K562 (cell line): ENCODE measurements around the gene BDH1. TPM values are rescaled to one million over a fixed set of nuclear protein-coding genes. Genes with fewer than 3 reads are reported as not detected.

Experiments used
- ATAC-seq: fragments of 200-7000 bp; cut with Tn5 transposase; 3 replicates; pipeline ENCODE4 v1.9.1; 2020; ENCODE audit warnings: moderate library complexity
- BruUV-seq: library from RNA; stranded (reverse); fragments of 400-500 nt; replicated peaks from 2 replicates; lab custom pipeline; 2021; lab: Mats Ljungman, UMichigan
- CTCF ChIA-PET: fragments of 300-600 bp; formaldehyde crosslinking; extraction: SDS; loops from one replicate; lab custom pipeline; 2021; ENCODE audit warnings: low intra/inter-chr PET ratio; lab: Yijun Ruan, JAX
- POLR2A ChIA-PET: fragments of 300-600, 350-650 bp; sonication (Branson Sonifier 250); formaldehyde crosslinking; extraction: SDS; loops from one replicate; lab custom pipeline; 2021; ENCODE audit warnings: antibody characterized with exemption, inconsistent platforms; lab: Yijun Ruan, JAX
- DNase-seq, 4 experiments: peaks; one replicate each; pipeline versions ENCODE4 v3.0.0 to v3.0.0-alpha.2; 2011 to 2018; ENCODE audit warnings: low spot score in 3 of 4, mixed read lengths in 3 of 4; ENCODE audit errors: extremely low read depth in 1 of 4
- FAIRE-seq: peaks from 2 replicates; lab custom pipeline; 2011; peaks lifted over from hg19 to GRCh38; lab: Jason Lieb, UNC
- H2AFZ ChIP-seq: 2 replicates; pipeline ENCODE4 v1.6.0; 2011; ENCODE audit warnings: low read depth, low read length, control low read depth, inconsistent platforms
- H3K27ac ChIP-seq: fragments of 200-600 bp; 3 replicates; pipeline ENCODE4 v1.8.0; 2011; ENCODE audit warnings: low read depth, mild to moderate bottlenecking, control low read depth, inconsistent platforms, low read length, moderate library complexity, mixed read lengths; ENCODE audit errors: extremely low read depth
- H3K27me3 ChIP-seq, 2 experiments: fragments of 300-600 bp in 1 of 2; 2 replicates in 1 of 2; 3 replicates in 1 of 2; pipeline versions ENCODE4 v1.6.0 to v1.8.0; 2011; ENCODE audit warnings: inconsistent platforms in 2 of 2, low read length in 2 of 2, mild to moderate bottlenecking in 1 of 2, mixed read lengths in 1 of 2, moderate library complexity in 1 of 2; ENCODE audit not compliant: control insufficient read depth in 2 of 2, insufficient read depth in 2 of 2
- H3K36me3 ChIP-seq: fragments of 300-600 bp; 3 replicates; pipeline ENCODE4 v1.8.0; 2011; ENCODE audit warnings: mild to moderate bottlenecking, low read length, inconsistent platforms; ENCODE audit not compliant: control insufficient read depth, insufficient read depth
- H3K4me1 ChIP-seq, 2 experiments: fragments of 200-600 bp in 1 of 2; replicated peaks in 1 of 2; 2 replicates in 1 of 2; 3 replicates in 1 of 2; pipeline versions ENCODE4 v1.5.1 to v1.8.0; 2011; ENCODE audit warnings: inconsistent platforms in 2 of 2, low read length in 2 of 2, mild to moderate bottlenecking in 1 of 2, mixed read lengths in 1 of 2, moderate library complexity in 1 of 2; ENCODE audit not compliant: control insufficient read depth in 2 of 2, insufficient read depth in 2 of 2
- H3K4me2 ChIP-seq: 2 replicates; pipeline ENCODE4 v1.6.1; 2011; ENCODE audit warnings: low read length, control low read depth, inconsistent platforms, mixed read lengths; ENCODE audit not compliant: insufficient read depth
- H3K4me3 ChIP-seq: fragments of 200-600 bp; sonication (generic), shearing (Covaris generic); 2 replicates; pipeline ENCODE4 v1.5.1; 2016; ENCODE audit warnings: control low read depth, inconsistent platforms
- H3K79me2 ChIP-seq: fragments of 200-600 bp; 3 replicates; pipeline ENCODE4 v1.8.0; 2011; ENCODE audit warnings: low read length, inconsistent platforms; ENCODE audit not compliant: control insufficient read depth, insufficient read depth
- H3K9ac ChIP-seq, 2 experiments: 2 replicates each; pipeline versions ENCODE4 v1.6.0 to v1.6.1; 2011; ENCODE audit warnings: low read depth in 2 of 2, low read length in 2 of 2, control low read depth in 1 of 2, inconsistent platforms in 1 of 2, mild to moderate bottlenecking in 1 of 2, mixed read lengths in 1 of 2; ENCODE audit not compliant: insufficient read depth in 1 of 2
- H3K9me1 ChIP-seq: one replicate; pipeline ENCODE4 v1.6.0; 2011; ENCODE audit warnings: inconsistent platforms, mild to moderate bottlenecking, low read length, moderate library complexity; ENCODE audit not compliant: control insufficient read depth, insufficient read depth
- H3K9me3 ChIP-seq: replicated peaks from 2 replicates; pipeline ENCODE4 v1.5.1; 2011; ENCODE audit warnings: low read depth, low read length, inconsistent platforms; ENCODE audit not compliant: control insufficient read depth, insufficient read depth
- H4K20me1 ChIP-seq: replicated peaks from 2 replicates; pipeline ENCODE4 v1.6.1; 2011; ENCODE audit warnings: low read length, inconsistent platforms, mixed read lengths; ENCODE audit not compliant: control insufficient read depth, insufficient read depth
- NUFIP1 ChIP-seq: fragments of 450-650 bp; IDR thresholded peaks from 2 replicates; pipeline ENCODE4 v1.6.1; 2018; ENCODE audit not compliant: partially characterized antibody
- SMARCE1 ChIP-seq: fragments of 450-650 bp; IDR thresholded peaks from 2 replicates; pipeline ENCODE4 v1.7.1; 2016; ENCODE audit warnings: mild to moderate bottlenecking
- SMC3 ChIP-seq: conservative IDR thresholded peaks from 2 replicates; pipeline ENCODE4 v1.6.1; 2011; ENCODE audit warnings: low read depth, low read length, improper control_type of control experiment; ENCODE audit not compliant: insufficient read depth
- SRF ChIP-seq, 2 experiments: fragments of 250-450, 450-650 bp in 1 of 2; sonication (Bioruptor Pico) in 1 of 2; sonication (generic) in 1 of 2; formaldehyde crosslinking; IDR thresholded peaks; 2 replicates each; pipeline versions ENCODE4 v1.5.0 to v1.5.1; 2020 to 2022; ENCODE audit warnings: mild to moderate bottlenecking in 1 of 2, missing genetic modification reagents in 1 of 2
- SRSF9 ChIP-seq: fragments of 200-400 bp; formaldehyde crosslinking; IDR thresholded peaks from 2 replicates; pipeline ENCODE4 v1.6.1; 2017; ENCODE audit warnings: low read depth, low read length, borderline replicate concordance
- ZNF24 ChIP-seq: fragments of 450-650 bp; IDR thresholded peaks from 2 replicates; pipeline ENCODE4 v1.6.1; 2016
- ZNF561 ChIP-seq: fragments of 450-650 bp; formaldehyde crosslinking; conservative IDR thresholded peaks from 2 replicates; pipeline ENCODE4 v1.4.0; 2020; ENCODE audit warnings: mild to moderate bottlenecking, moderate library complexity
- WGBS: fragments of 100-300 bp; shearing (Covaris generic); methylation state at CpG from one replicate; pipeline ENCODE4 v1.1.6; 2016; ENCODE audit warnings: low coverage, mixed read lengths; ENCODE audit not compliant: insufficient coverage; ENCODE audit errors: missing lambda C conversion rate; 5-methylcytosine and 5-hydroxymethylcytosine counted together
- in situ Hi-C: fragments of 300-500 bp; cut with MboI; formaldehyde crosslinking; loops from 4 replicates; pipeline ENCODE4 v1.15.0; 2018; ENCODE audit warnings: inconsistent platforms, mixed read lengths
- intact Hi-C: fragments of 100-400 bp; cut with micrococcal nuclease; formaldehyde crosslinking; loops from 2 replicates; pipeline ENCODE4 v1.14.2; 2022
- polyA plus RNA-seq, 8 experiments: library from polyadenylated mRNA; depleted of rRNA in 4 of 8; stranded (reverse) in 5 of 8; unstranded in 3 of 8; fragments of >200 nt; fragmentation: Nextera tagmentation in 2 of 8; fragmentation: Illumina TruSeq in 1 of 8; extraction: Ambion mirVana in 2 of 8; extraction: Trizol in 1 of 8; gene quantifications; 2 replicates each; pipeline versions ENCODE4 v1.2.1 to v1.2.3, GENCODE V29; 2011 to 2014; ENCODE audit warnings: inconsistent platforms in 1 of 8, missing spikeins in 1 of 8
- total RNA-seq, 7 experiments: library from RNA; depleted of rRNA in 6 of 7; stranded (reverse); fragments of >200 nt in 6 of 7; fragmentation: Illumina TruSeq in 2 of 7; extraction: Trizol in 2 of 7; gene quantifications; 2 replicates each; pipeline versions ENCODE4 v1.2.1 to v1.2.3, GENCODE V29; 2011 to 2021; ENCODE audit warnings: low replicate concordance in 1 of 7
- TF ChIP-seq, protein P1 (sequence below), 3 experiments: IDR thresholded peaks in 2 of 3; conservative IDR thresholded peaks in 1 of 3; 2 replicates each; pipeline ENCODE4 v1.5.1; 2011 to 2012; ENCODE audit warnings: low read length in 3 of 3, mild to moderate bottlenecking in 3 of 3, control low read depth in 2 of 3, improper control_type of control experiment in 1 of 3, inconsistent platforms in 1 of 3, low read depth in 1 of 3, mixed read lengths in 1 of 3, moderate library complexity in 1 of 3; ENCODE audit not compliant: insufficient read depth in 2 of 3
- TF ChIP-seq, protein P2 (sequence below), 2 experiments: IDR thresholded peaks; 2 replicates each; pipeline ENCODE4 v1.6.1; 2011; ENCODE audit warnings: borderline replicate concordance in 1 of 2, control low read depth in 1 of 2, low read depth in 1 of 2, low read length in 1 of 2, mild to moderate bottlenecking in 1 of 2, mixed read lengths in 1 of 2, moderate library complexity in 1 of 2; ENCODE audit not compliant: insufficient read depth in 1 of 2, insufficient read length in 1 of 2, poor library complexity in 1 of 2, severe bottlenecking in 1 of 2; ENCODE audit errors: extremely low read depth in 1 of 2
- TF ChIP-seq, protein P3 (sequence below): sonication (generic); formaldehyde crosslinking; IDR thresholded peaks from 2 replicates; pipeline ENCODE4 v1.5.0; 2020; ENCODE audit warnings: missing genetic modification reagents
- TF ChIP-seq, protein P4 (sequence below): sonication (generic); formaldehyde crosslinking; IDR thresholded peaks from 2 replicates; pipeline ENCODE4 v1.8.1; 2023; ENCODE audit warnings: mild to moderate bottlenecking, missing genetic modification reagents

The BDH1 gene
- total and polyA plus RNA-seq, 9 of the 15 experiments (the other 6 are each of a cell fraction or from before 2014, with no cell fraction given), result 0.07 to 0.89 (median 0.12) TPM; not detected in 3

DNA sequence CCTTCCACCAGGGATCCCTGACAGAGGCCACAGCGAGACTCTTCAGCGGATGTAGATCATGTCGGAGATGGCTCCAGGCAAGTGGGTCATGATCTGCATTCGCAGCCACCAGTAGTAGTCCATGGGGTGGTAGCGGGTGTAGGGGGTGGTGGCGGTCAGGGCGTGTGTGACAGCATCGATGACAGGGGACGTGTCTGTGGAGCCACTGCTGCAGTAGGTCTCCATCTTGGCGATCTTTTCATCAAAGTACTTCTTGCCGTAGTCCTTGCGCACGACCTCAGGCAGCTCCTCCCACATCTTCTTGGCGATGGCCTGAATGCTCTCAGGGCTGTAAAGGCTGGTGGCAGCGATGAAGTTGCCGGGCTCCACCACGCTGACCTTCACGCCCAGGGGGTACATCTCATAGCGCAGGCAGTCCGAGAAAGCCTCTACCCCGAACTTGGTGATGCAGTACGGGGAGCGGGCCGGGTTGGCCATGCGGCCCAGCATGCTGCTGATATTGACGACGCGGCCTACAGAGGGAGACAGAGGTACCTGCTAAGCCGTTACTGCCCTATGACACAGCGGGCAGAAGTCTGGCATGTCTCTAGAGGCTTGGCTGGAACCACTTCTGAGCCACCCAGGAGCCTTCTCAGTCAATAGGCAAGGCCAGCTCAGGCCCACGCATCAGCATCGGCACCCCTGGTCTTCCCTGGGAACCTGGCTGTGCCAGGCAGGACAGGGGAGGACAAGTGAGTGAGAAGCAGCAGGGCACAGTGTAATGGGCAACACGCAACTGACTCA is 43.7 kb downstream of the BDH1 start (continued):
- TF ChIP-seq, protein P1, sequence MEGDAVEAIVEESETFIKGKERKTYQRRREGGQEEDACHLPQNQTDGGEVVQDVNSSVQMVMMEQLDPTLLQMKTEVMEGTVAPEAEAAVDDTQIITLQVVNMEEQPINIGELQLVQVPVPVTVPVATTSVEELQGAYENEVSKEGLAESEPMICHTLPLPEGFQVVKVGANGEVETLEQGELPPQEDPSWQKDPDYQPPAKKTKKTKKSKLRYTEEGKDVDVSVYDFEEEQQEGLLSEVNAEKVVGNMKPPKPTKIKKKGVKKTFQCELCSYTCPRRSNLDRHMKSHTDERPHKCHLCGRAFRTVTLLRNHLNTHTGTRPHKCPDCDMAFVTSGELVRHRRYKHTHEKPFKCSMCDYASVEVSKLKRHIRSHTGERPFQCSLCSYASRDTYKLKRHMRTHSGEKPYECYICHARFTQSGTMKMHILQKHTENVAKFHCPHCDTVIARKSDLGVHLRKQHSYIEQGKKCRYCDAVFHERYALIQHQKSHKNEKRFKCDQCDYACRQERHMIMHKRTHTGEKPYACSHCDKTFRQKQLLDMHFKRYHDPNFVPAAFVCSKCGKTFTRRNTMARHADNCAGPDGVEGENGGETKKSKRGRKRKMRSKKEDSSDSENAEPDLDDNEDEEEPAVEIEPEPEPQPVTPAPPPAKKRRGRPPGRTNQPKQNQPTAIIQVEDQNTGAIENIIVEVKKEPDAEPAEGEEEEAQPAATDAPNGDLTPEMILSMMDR (IDR thresholded peaks at IDR 0.05 in 2 of 3, conservative IDR thresholded peaks at IDR 0.05 in 1 of 3; ENCODE audit: insufficient read depth in 2 of 3, low read depth in 1 of 3, low read length in 3 of 3), result peak in 2 of 3 experiments; percentile 8 to 38; a peak in 4 of 6 replicates
- TF ChIP-seq, protein P2, sequence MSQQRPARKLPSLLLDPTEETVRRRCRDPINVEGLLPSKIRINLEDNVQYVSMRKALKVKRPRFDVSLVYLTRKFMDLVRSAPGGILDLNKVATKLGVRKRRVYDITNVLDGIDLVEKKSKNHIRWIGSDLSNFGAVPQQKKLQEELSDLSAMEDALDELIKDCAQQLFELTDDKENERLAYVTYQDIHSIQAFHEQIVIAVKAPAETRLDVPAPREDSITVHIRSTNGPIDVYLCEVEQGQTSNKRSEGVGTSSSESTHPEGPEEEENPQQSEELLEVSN (IDR thresholded peaks at IDR 0.05; ENCODE audit: borderline replicate concordance in 1 of 2, extremely low read depth in 1 of 2, insufficient read depth in 1 of 2, insufficient read length in 1 of 2, low read depth in 1 of 2, low read length in 1 of 2, poor library complexity in 1 of 2, severe bottlenecking in 1 of 2), result peak in 1 of 2 experiments; percentile 50

DNA sequence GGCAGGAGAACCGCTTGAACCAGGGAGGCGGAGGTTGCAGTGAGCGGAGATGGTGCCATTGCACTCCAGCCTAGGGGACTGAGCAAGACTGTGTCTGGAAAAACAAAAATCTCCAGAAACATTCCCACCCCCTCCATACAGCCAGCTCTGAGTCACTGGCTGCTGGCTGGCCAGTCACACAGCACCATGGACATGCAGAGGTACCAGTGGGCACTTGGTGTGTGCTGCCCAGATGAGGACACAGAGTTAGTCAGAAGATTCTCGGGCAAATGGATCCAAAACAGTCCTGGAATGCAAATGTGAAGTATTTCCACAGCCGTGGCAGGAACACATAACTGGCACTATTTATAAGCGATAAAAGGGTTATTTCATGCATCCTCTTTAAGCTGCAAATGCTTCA is 44.6 kb downstream of the BDH1 start:
- H2AFZ ChIP-seq, result no peak overlapping the region
- ChIA-PET CTCF (interaction anchor here (0.6 to 2.1 kb wide), 4 partner anchors 217 to 508 kb away, joined by 3 to 10 read pairs (median 8); no protein-coding TSS in a partner anchor), POLR2A (interaction anchor here (0.6 kb wide), 1 partner anchor 11 kb away, joined by 3 read pairs; no protein-coding TSS in a partner anchor)
- no peak overlapping the region for H3K4me2 ChIP-seq
- no peaks in the 10 kb centered on the region for H4K20me1 ChIP-seq
- BruUV-seq, result no TSS peak
- FAIRE-seq, result no peak
- H3K9me3 ChIP-seq, result no peaks in the 10 kb centered on the region
- ATAC-seq, result no peak
- intact Hi-C loops (loop anchor here (2.0 kb wide), 1 partner anchor 254 kb away; no protein-coding TSS in a partner anchor), in situ Hi-C loops (loop anchor here (25.0 kb wide), 2 partner anchors 249 to 524 kb away; no protein-coding TSS in a partner anchor)
- H3K27ac ChIP-seq, result no peak overlapping the region
- WGBS, result 50% methylated on average over 6 of the region's 6 CpGs
- no peaks in the 10 kb centered on the region for H3K9me1 ChIP-seq
- no peak overlapping the region for H3K4me3 ChIP-seq
- no peak for DNase-seq
- no peak overlapping the region for H3K9ac ChIP-seq
- no peaks in the 10 kb centered on the region for H3K79me2 ChIP-seq
- H3K4me1 ChIP-seq, result peaks cover under 1 to 38% of the 10 kb centered on the region in 2 experiments
- peaks cover 14 to 34% of the 10 kb centered on the region in 2 experiments; a peak in 4 of 5 replicates for H3K27me3 ChIP-seq
- no peaks in the 10 kb centered on the region for H3K36me3 ChIP-seq
- no peak for TF ChIP-seq SRSF9
- TF ChIP-seq SMARCE1, result no peak
- TF ChIP-seq SRF (CRISPR knock-in tag; IDR thresholded peaks at IDR 0.05), result no peak
- TF ChIP-seq, protein P3, sequence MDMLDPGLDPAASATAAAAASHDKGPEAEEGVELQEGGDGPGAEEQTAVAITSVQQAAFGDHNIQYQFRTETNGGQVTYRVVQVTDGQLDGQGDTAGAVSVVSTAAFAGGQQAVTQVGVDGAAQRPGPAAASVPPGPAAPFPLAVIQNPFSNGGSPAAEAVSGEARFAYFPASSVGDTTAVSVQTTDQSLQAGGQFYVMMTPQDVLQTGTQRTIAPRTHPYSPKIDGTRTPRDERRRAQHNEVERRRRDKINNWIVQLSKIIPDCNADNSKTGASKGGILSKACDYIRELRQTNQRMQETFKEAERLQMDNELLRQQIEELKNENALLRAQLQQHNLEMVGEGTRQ (CRISPR knock-in tag), result no peak
- no peak for TF ChIP-seq NUFIP1
- TF ChIP-seq ZNF24, result no peak
- no peak for TF ChIP-seq ZNF561
- TF ChIP-seq, protein P4, sequence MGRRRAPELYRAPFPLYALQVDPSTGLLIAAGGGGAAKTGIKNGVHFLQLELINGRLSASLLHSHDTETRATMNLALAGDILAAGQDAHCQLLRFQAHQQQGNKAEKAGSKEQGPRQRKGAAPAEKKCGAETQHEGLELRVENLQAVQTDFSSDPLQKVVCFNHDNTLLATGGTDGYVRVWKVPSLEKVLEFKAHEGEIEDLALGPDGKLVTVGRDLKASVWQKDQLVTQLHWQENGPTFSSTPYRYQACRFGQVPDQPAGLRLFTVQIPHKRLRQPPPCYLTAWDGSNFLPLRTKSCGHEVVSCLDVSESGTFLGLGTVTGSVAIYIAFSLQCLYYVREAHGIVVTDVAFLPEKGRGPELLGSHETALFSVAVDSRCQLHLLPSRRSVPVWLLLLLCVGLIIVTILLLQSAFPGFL (CRISPR knock-in tag), result no peak
- TF ChIP-seq SMC3, result no peak
